Aortic smooth muscle cell (primary cell): ENCODE results near the gene SCGB1D4. TPM values are rescaled to one million over a fixed set of nuclear protein-coding genes. Genes with fewer than 3 reads are reported as not detected.

ENCODE experiments used
- total RNA-seq: library from RNA; depleted of rRNA; stranded (reverse); fragments of >200 nt; gene quantifications from 2 replicates; pipeline ENCODE4 v1.2.3, GENCODE V29; 2014

Gene SCGB1D4
- total RNA-seq, result not detected in 2 replicates

GRCh38 chr11:62298975-62299374 lies at the start of gene SCGB1D4:
Gene SCGB1D4, minus strand, starts transcription at chr11:62299075. Its CDS starts 65 bp downstream, at chr11:62299010.

GRCh38 chr11:62337303-62338181 lies 38.7 kb upstream of the SCGB1D4 start, which contains the start of gene ASRGL1:
Gene ASRGL1, plus strand, starts transcription at chr11:62337448. Its CDS starts 530 bp downstream, at chr11:62337978.

DNA sequence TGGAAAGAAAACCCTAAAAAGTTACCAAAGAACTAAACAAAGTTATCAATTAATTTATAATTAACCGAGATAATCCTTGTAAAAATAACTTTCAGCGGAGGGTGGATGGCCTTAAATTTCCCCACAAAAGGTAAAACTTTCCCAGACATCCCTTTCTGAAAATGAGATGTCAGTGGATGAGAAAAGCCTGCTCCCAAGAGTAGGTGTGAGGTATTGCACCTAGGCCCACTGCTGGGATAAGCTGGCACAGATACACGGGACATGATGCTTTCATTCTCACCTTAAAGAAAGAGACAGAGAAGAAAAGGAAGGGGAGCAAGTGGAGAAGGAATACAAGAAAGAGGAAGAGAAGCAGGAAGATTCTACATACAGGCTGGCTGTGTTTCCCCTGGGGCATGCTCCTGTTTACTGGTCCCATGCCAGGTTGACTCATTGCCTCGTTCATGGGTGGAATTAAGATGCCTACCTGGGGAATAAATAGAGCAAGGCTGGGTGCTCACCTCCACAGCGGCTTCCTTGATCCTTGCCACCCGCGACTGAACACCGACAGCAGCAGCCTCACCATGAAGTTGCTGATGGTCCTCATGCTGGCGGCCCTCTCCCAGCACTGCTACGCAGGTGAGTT lies 29.1 kb downstream of the SCGB1D4 start, which contains the start of gene SCGB2A2:
SCGB2A2 (plus strand) TSS at position 505 of the 625 bp plus-strand sequence; CDS start at position 564, 59 bp downstream.

Other genes starting within 250 kb of the SCGB1D4 start
- 9.9 and 18.1 TPM in 2 replicates for gene INCENP, start 175.1 kb downstream of the SCGB1D4 start, total RNA-seq
- not detected in 2 replicates for gene SCGB1D1, start 108.9 kb downstream of the SCGB1D4 start, total RNA-seq
- gene SCGB2A1, start 90.4 kb downstream of the SCGB1D4 start, total RNA-seq, result not detected in 2 replicates
- not detected in 2 replicates for gene SCGB1D2, start 56.8 kb downstream of the SCGB1D4 start, total RNA-seq
- gene SCGB2A2, start 28.9 kb downstream of the SCGB1D4 start, total RNA-seq, result not detected in 2 replicates
- 1.3 and 1.5 TPM in 2 replicates for gene ASRGL1, start 38.4 kb upstream of the SCGB1D4 start, total RNA-seq
- gene SCGB1A1, start 120.0 kb upstream of the SCGB1D4 start, total RNA-seq, result not detected in 2 replicates
- gene AHNAK, start 247.7 kb upstream of the SCGB1D4 start, total RNA-seq, result 643 and 750 TPM in 2 replicates